HG02973 (cell line): ENCODE measurements around the gene ZRANB1.

Experiments used
- ATAC-seq: cut with Tn5 transposase; IDR thresholded peaks from one replicate; pipeline ENCODE4 v1.9.1; 2021; ENCODE audit warnings: moderate library complexity; ENCODE audit not compliant: unreplicated experiment

Gene ZRANB1

DNA sequence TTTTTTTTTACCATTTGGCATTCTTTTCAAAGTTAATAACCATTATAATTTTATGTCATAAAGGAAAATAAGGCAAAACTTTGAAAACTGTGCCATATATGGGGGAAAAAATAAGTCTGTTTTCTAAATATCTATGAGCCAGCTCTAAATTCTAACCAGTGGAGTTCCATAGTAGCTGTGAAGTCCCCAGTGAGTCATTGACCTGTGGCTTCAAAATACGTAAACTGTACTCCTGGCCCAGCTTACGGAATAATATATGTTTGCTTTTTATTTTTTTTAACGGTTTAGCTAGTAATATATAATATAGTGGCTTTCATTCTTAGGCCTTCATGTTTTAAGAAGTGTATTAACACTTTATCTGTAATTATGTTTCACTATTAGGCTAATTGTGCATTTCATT, 20.5 kb downstream of the ZRANB1 start:
- ATAC-seq = no peak

DNA sequence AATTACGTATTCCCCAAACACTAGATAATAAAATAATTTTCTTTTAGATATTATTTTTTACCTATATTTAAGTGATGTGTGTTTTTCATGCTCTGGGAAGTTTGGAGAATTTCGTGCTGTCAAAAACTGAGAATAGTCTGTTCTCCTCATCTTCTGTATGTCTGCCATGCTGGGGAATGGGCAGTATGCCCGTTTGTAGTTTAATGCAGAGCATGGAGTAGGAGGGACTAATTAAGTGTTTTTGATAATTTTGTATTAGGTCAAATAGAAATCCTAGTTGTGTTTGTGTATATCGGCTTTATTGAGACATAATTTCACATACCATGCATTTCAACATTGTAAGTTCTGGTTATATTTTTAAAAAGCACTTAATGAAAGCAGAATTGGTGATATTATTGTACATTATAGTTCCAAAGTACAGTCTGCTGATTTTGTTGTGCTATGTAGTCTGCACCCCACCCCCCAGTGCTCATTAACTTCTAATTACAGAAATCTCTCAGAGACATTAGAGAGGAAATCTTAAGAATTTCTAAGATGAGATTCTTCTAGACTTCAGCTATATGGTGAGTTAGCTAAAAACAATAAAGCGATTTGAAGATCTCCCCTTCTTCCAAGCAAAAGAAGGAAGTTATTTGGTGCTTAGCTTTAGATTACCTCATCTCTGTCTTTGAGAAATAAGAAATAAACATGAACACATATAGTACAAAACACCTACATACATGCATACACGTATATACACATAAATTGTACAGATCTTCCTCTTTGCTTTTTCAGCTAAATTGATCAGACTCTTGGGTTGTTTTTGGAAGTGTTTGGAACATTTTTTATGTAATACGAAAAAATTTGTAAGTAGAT, 22.2 kb downstream of the ZRANB1 start:
- no peak for ATAC-seq

- no peak for ATAC-seq
Observed at GRCh38 chr10:124966008-124966407, 24.1 kb downstream of the ZRANB1 start.

- ATAC-seq = no peak
Observed at GRCh38 chr10:124967255-124967654, 25.3 kb downstream of the ZRANB1 start.

- ATAC-seq = no peak
Observed at GRCh38 chr10:124971276-124971675, 29.4 kb downstream of the ZRANB1 start.

GRCh38 chr10:124972637-124973036, 30.7 kb downstream of the ZRANB1 start:
- no peak for ATAC-seq

DNA sequence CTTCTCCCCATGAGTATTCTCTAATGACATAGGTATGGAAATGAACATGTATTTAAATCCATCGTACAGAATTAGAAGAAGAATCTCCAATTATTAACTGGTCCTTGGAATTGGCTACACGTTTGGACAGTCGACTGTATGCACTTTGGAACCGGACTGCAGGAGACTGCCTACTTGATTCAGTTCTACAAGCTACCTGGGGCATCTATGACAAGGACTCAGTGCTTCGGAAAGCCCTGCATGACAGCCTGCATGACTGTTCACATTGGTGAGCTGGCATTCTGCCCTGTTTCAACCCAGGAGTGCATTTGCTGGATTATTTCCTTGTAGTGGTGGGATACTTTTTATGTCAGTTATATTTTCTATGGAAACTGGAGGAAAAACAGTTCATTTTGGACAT, 32.2 kb downstream of the ZRANB1 start:
- no peak for ATAC-seq

DNA sequence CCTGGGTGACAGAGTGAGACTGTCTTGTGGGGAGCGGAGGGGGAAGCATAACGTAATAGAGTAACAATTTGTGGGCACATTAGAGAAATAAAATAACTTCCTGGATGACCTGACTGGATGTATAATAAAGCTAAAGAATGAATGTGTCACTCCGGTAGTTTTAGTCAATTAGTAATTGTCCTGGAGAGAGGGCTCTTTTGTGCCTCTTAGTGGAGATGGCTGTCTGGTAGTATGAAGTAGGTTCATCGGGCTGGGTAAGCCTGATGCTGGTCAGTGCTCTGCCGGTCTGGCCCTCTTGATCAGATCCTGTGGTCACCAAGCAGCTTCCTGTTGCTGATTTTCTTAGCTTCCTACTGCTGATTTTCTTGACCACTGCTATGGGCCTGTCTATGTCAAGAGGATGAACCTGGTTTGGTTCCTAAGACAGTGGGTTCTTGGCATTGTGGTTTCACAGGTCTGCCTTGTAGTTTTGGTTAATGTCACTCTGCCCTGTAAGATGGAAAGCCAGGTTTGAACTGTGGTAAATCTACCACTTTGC, 34.1 kb downstream of the ZRANB1 start:
- no peak for ATAC-seq

- ATAC-seq = no peak
Observed at GRCh38 chr10:124977161-124977560, 35.2 kb downstream of the ZRANB1 start.

DNA sequence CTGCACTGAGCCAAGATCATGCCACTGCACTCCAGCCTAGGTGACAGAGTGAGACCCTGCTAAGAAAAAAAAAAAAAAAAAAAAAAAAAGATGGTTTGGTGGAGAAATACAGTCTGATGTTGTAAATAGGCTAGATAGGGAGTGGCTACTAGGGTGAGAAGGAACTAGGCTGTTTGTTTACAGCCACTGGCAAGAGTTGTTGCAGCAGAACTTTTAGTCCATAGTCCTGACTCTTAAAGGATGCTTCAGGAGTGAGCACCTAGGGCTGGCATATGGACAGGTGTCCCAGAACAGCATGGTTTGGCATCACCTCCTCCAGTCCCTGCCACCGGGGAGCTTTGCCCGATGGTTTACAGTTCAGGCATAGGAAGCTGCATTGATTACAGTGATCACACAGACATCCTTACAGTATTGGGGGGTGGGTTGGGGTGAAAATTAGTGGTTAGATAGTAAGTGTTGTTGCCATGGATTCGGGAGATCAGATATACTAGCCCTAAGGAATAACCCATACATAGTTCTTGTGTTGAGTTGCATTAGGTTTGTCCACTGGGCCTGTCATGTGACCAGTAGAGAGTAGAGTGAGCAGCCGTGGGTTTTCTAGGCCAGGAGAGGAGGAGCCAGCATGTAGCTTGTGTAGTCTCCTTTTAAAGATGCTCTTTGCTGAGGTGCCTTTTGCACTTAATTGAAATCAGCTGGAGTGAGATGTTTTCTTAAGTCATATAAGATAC, 35.9 kb downstream of the ZRANB1 start:
- ATAC-seq = no peak

GRCh38 chr10:124978376-124978725, 36.4 kb downstream of the ZRANB1 start:
- ATAC-seq = no peak

- ATAC-seq = no peak
Observed at GRCh38 chr10:124983321-124983720, 41.4 kb downstream of the ZRANB1 start.

DNA sequence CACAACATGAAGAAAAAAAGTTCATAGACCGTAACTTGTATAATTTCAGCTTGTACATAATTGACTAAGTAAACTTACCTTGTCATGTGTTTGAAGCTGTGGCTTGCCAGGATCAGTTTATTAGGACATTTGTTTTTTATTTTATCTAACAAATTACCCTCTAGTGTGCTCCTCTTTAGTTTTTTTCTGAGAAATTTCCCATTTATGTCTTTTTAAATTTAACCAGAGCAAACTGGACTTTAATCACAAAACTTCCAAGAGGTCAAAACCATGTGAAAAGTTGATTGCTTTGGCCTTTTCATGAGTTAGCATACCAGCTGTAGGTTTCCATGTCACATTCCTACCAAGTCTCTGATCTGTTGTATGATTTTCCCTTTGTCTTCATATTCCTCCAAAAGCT, 42.5 kb downstream of the ZRANB1 start:
- no peak for ATAC-seq

DNA sequence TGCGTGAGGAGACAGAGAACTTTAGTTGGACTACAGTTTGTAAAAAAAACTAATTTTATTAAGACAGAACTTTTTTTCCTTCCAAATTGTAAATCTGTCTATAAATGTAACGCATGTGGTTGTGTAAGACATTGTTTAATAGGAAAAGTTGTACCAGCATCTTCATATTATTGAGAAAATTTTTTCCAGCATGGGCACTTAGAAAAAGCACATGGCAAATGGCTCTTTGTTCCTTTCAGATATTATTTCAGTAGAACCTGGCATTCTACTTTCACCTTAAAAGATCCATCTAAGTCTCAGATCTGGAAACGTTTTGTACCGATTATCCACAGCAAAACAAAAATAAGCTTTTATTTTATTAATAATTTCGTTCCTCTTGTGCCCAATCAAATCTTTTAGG, 43.2 kb downstream of the ZRANB1 start:
- ATAC-seq = no peak

DNA sequence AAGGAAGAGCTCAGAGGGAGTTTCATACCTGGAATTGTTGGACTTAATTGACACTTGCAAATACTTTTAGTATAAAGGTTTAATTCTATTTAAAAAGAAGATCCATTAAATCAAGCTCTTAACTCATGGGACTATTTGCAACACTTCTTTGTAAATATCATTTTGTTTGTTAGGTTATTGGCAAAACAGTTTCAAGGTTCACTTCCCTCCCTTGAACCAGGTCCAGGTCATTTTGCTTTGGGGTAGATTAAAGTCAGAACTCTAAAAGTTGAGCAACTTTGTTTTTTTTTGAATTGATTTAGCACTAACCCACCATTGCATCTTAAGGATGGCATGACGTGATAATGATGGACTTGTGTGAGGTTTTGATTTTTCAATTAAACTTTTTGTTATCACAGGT, 45.9 kb downstream of the ZRANB1 start:
- ATAC-seq = no peak

- peak; percentile 51 for ATAC-seq
Observed at GRCh38 chr10:124988753-124989152, 46.8 kb downstream of the ZRANB1 start.

DNA sequence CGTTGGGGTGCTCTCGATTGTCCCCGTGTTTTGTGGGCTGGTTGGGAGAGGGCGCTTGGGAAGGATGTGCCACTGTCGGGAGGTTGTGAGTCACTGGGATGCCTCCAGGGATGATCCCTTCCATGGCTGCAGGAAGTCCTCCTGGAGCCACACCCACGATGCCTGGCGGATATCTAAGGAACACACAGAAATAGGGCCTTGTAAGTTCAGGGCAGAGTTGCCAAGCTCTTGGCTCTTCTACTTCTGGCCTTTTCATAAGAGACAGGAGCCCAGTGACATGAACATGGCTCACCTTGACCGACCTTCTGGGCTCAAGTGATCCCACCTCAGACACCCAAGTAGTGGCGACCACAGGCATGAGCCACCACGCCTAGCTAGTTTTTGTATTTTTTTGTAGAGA, 47.6 kb downstream of the ZRANB1 start:
- no peak for ATAC-seq

DNA sequence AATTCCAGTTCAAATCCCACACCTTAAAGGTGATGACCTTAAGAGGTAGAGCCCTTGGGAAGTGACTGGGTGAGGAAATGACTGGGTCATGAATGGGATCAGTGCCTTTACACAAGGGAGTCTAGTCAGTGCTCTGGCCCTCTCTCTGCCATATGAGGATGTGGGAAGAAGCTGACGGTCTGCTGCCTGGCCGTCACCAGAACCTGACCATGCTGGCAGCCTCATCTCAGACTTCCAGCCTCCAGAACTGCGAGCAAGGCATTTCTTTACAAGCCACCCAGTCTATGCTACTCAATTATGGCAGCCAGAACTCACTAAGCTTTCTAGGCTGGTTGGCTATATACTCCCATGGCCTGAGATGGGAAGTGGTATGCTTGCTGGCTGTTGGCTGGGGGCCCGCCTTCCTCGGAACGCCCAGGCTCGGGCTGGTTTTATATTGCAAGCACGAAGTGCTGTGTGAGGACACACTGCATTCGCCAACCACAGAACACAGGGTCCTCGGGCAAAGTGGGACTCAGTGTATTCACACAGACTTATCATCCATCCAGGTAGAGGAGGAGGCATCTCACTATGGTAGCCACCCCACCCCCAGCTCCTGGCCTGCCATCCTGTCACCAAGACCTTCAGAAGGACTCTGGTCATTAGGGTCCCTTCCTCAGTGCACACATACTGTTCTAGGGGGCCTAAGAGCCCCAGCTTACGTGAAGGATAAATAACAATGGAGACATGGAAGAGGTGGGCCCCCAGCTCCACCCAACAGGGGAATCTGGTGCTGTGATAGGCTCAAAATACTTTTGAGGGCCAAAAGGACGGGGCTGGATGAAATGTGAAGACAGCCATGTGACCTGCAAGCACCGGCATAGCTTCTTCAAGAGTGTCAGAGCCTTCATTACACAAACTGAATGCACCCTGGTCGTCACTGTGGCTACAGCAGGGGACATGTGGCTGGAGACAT, 49.0 kb downstream of the ZRANB1 start:
- ATAC-seq = no peak

GRCh38 chr10:124991835-124992234, 49.9 kb downstream of the ZRANB1 start:
- no peak for ATAC-seq

GRCh38 chr10:124992462-124993344, 50.8 kb downstream of the ZRANB1 start:
- ATAC-seq = no peak
